Hepatocyte (in vitro differentiated cells): ENCODE measurements around the gene TFIP11. TPM values are rescaled to one million over a fixed set of nuclear protein-coding genes. Genes with fewer than 3 reads are reported as not detected.

Experiments used
- DNase-seq: peaks from one replicate; pipeline ENCODE4 v3.0.0-alpha.2; 2016; ENCODE audit warnings: low spot score
- H2AFZ ChIP-seq: fragments of 200-600 bp; sonication (generic); 2 replicates; pipeline ENCODE4 v1.6.0; 2016; ENCODE audit warnings: antibody characterized with exemption, mild to moderate bottlenecking
- H3K27ac ChIP-seq: fragments of 200-600 bp; sonication (generic); 2 replicates; pipeline ENCODE4 v1.5.1; 2016; ENCODE audit warnings: mild to moderate bottlenecking
- H3K27me3 ChIP-seq: fragments of 200-600 bp; sonication (generic); 2 replicates; pipeline ENCODE4 v1.6.1; 2016
- H3K36me3 ChIP-seq: fragments of 200-600 bp; sonication (generic); replicated peaks from 2 replicates; pipeline ENCODE4 v1.5.1; 2016; ENCODE audit warnings: low read depth; ENCODE audit not compliant: insufficient read depth
- H3K4me1 ChIP-seq: fragments of 200-600 bp; sonication (generic); 2 replicates; pipeline ENCODE4 v1.5.1; 2016; ENCODE audit warnings: mild to moderate bottlenecking, moderate library complexity; ENCODE audit not compliant: insufficient read depth
- H3K4me2 ChIP-seq: fragments of 200-600 bp; sonication (generic); 2 replicates; pipeline ENCODE4 v1.6.0; 2016
- H3K4me3 ChIP-seq: fragments of 200-600 bp; sonication (generic); 2 replicates; pipeline ENCODE4 v1.5.1; 2016; ENCODE audit warnings: mild to moderate bottlenecking
- H3K79me2 ChIP-seq: fragments of 200-600 bp; sonication (generic); 2 replicates; pipeline ENCODE4 v1.6.0; 2017; ENCODE audit warnings: mild to moderate bottlenecking
- H3K9me2 ChIP-seq: fragments of 200-600 bp; sonication (generic); replicated peaks from 2 replicates; pipeline ENCODE4 v1.6.0; 2017; ENCODE audit warnings: mild to moderate bottlenecking; ENCODE audit not compliant: insufficient read depth
- H3K9me3 ChIP-seq: fragments of 200-600 bp; sonication (generic); 2 replicates; pipeline ENCODE4 v1.5.1; 2016; ENCODE audit warnings: low read depth, mild to moderate bottlenecking
- H4K20me1 ChIP-seq: fragments of 200-600 bp; sonication (generic); 2 replicates; pipeline ENCODE4 v1.6.0; 2016; ENCODE audit warnings: mild to moderate bottlenecking; ENCODE audit not compliant: insufficient read depth, poor library complexity, severe bottlenecking
- EZH2 ChIP-seq: fragments of 200-600 bp; sonication (generic); IDR thresholded peaks from 2 replicates; pipeline ENCODE4 v1.6.1; 2016; ENCODE audit warnings: antibody characterized with exemption, mild to moderate bottlenecking, borderline replicate concordance
- EZH2phosphoT487 ChIP-seq: fragments of 200-600 bp; sonication (generic); IDR thresholded peaks from one replicate; pipeline ENCODE4 v1.6.1; 2018; ENCODE audit warnings: antibody characterized with exemption, mild to moderate bottlenecking, low read depth, moderate library complexity; ENCODE audit not compliant: unreplicated experiment, severe bottlenecking
- WGBS: methylation state at CpG from one replicate; pipeline ENCODE4 v1.1.6; 2016; ENCODE audit warnings: low lambda C conversion rate; ENCODE audit errors: missing lambda C conversion rate; 5-methylcytosine and 5-hydroxymethylcytosine counted together
- polyA plus RNA-seq: library from polyadenylated mRNA; unstranded; fragments of >200 nt; fragmentation: Nextera tagmentation; extraction: Ambion mirVana; gene quantifications from 2 replicates; pipeline ENCODE4 v1.2.1, GENCODE V29; 2016
- total RNA-seq: library from RNA; depleted of rRNA; stranded (reverse); fragments of >200 nt; gene quantifications from 2 replicates; pipeline ENCODE4 v1.2.3, GENCODE V29; 2014
- TF ChIP-seq, protein P1 (sequence below): fragments of 200-600 bp; sonication (generic); IDR thresholded peaks from 2 replicates; pipeline ENCODE4 v1.5.1; 2016; ENCODE audit warnings: antibody characterized with exemption, mild to moderate bottlenecking; ENCODE audit not compliant: poor library complexity

TFIP11 gene
- total and polyA plus RNA-seq, 2 experiments from 2014 or later: 19.6 to 21.3 TPM

DNA sequence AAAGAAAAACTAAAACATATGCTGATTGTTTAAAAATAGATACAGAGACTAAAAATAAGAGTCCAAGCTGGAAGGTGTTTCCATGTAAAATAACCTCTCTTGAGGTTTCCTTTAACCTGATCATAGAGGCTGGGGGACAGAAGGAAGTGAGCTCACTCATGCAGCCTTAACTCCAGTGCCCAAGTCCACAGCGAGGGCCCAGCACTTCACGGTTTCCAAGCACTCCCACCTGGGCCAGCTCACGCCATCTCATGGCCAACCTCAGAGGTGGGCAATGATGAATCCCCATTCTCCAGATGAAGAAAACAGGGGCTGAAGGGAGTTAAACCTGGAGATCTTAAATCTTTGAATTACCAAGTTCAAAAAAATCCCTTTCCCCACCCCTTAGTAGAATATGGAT is 14.9 kb upstream of the TFIP11 start:
- 96% methylated on average over 3 of the region's 3 CpGs for WGBS
- Histone ChIP-seq H3K4me1 (no peaks in the 10 kb centered on the region), H4K20me1 (no peaks in the 10 kb centered on the region), H3K9me2 (no peaks in the 10 kb centered on the region), H2AFZ (no peak overlapping the region), H3K4me2 (no peak overlapping the region), H3K4me3 (no peak overlapping the region), H3K9me3 (no peaks in the 10 kb centered on the region), H3K36me3 (no peaks in the 10 kb centered on the region), H3K79me2 (no peaks in the 10 kb centered on the region), H3K27ac (no peak overlapping the region), H3K27me3 (no peaks in the 10 kb centered on the region)
- DNase-seq: no peak
- TF ChIP-seq EZH2 (no peak), EZH2phosphoT487 (no peak)
- TF ChIP-seq, protein P1, sequence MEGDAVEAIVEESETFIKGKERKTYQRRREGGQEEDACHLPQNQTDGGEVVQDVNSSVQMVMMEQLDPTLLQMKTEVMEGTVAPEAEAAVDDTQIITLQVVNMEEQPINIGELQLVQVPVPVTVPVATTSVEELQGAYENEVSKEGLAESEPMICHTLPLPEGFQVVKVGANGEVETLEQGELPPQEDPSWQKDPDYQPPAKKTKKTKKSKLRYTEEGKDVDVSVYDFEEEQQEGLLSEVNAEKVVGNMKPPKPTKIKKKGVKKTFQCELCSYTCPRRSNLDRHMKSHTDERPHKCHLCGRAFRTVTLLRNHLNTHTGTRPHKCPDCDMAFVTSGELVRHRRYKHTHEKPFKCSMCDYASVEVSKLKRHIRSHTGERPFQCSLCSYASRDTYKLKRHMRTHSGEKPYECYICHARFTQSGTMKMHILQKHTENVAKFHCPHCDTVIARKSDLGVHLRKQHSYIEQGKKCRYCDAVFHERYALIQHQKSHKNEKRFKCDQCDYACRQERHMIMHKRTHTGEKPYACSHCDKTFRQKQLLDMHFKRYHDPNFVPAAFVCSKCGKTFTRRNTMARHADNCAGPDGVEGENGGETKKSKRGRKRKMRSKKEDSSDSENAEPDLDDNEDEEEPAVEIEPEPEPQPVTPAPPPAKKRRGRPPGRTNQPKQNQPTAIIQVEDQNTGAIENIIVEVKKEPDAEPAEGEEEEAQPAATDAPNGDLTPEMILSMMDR: no peak

DNA sequence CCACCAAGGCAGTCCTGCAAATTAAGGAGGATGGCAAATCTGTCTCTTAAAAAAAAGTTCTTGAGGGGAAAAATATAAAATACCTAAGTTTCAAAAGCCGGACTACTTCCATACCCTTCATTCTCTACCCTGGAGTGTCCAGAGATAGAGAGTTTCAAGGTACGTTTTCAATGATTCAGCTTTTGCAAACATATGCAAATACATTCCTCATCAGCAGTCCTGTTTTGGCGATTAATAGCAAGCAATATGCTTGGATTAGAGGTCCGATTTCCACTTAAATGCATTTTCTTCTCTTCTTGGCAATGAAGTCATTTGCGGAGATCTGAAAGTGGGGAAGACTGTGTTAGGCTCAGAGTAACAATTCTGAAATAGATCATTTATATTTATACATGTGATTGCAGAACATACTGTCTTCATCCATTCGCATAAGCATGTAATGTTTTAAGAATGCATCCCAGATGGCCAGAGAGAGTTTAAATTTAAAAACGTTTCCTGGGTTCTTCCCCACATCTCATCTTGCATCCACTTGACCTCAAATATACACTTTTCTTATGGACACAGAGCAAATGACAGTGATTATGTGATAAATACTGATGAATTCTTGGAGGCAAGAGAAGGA is 13.8 kb upstream of the TFIP11 start:
- no peaks in the 10 kb centered on the region for H3K36me3 ChIP-seq
- no peaks in the 10 kb centered on the region for H3K79me2 ChIP-seq
- H3K27ac ChIP-seq: no peak overlapping the region
- H3K4me2 ChIP-seq: no peak overlapping the region
- no peak overlapping the region for H3K4me3 ChIP-seq
- H3K9me3 ChIP-seq: no peaks in the 10 kb centered on the region
- H3K4me1 ChIP-seq: no peaks in the 10 kb centered on the region
- no peaks in the 10 kb centered on the region for H4K20me1 ChIP-seq
- no peaks in the 10 kb centered on the region for H3K9me2 ChIP-seq
- no peak for DNase-seq
- no peaks in the 10 kb centered on the region for H3K27me3 ChIP-seq
- 89% methylated on average over 7 of the region's 7 CpGs for WGBS
- TF ChIP-seq, protein P1: no peak
- TF ChIP-seq EZH2 (no peak), EZH2phosphoT487 (no peak)
- no peak overlapping the region for H2AFZ ChIP-seq

DNA sequence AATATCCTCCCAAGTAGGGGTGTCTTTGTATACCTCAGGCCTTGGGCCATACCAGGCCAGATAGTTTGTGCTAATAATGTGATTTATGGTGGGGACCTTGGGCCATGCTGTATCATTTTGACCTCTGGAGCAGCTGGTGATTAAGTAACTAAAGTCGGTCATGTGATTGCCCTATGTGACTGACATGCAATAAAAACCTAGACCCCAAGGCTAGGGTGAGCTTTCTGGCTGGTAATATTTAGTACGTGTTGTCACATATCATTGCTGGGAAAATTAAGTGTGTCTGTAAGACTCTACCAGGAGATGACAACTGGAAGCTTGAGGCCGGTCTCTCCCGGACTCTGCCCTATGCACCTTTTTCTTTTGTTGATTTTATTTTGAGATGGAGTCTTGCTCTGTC is 12.6 kb upstream of the TFIP11 start:
- no peaks in the 10 kb centered on the region for H3K27me3 ChIP-seq
- no peaks in the 10 kb centered on the region for H3K36me3 ChIP-seq
- H3K4me1 ChIP-seq: no peaks in the 10 kb centered on the region
- 59% methylated on average over 4 of the region's 4 CpGs for WGBS
- no peaks in the 10 kb centered on the region for H3K79me2 ChIP-seq
- no peaks in the 10 kb centered on the region for H3K9me3 ChIP-seq
- no peaks in the 10 kb centered on the region for H3K9me2 ChIP-seq
- H3K27ac ChIP-seq: peak overlapping the region; percentile 46
- peak; percentile 54 for DNase-seq
- no peak overlapping the region for H2AFZ ChIP-seq
- H3K4me2 ChIP-seq: no peak overlapping the region
- H4K20me1 ChIP-seq: no peaks in the 10 kb centered on the region
- no peak for TF ChIP-seq EZH2phosphoT487
- no peak for TF ChIP-seq EZH2
- TF ChIP-seq, protein P1: no peak
- H3K4me3 ChIP-seq: no peak overlapping the region
